IgD-negative memory B cell (primary cell): ENCODE results near the gene AKAP6. TPM values are rescaled to one million over a fixed set of nuclear protein-coding genes. Genes with fewer than 3 reads are reported as not detected.

Source experiments
- H3K27ac Mint-ChIP-seq, 3 donors: one replicate each; pipeline ENCODE4 v1.8.0; 2020 to 2022; ENCODE audit warnings: mild to moderate bottlenecking in 3 of 3, mixed read lengths in 3 of 3, moderate library complexity in 1 of 3
- H3K27me3 Mint-ChIP-seq: one replicate; pipeline ENCODE4 v1.8.0; 2021; ENCODE audit warnings: mixed read lengths
- H3K36me3 Mint-ChIP-seq: one replicate; pipeline ENCODE4 v1.8.0; 2020; ENCODE audit warnings: mild to moderate bottlenecking, mixed read lengths
- H3K4me1 Mint-ChIP-seq, 3 donors: one replicate each; pipeline ENCODE4 v1.8.0; 2020 to 2022; ENCODE audit warnings: mixed read lengths in 3 of 3, mild to moderate bottlenecking in 1 of 3
- H3K4me3 Mint-ChIP-seq, 4 donors: one replicate each; pipeline ENCODE4 v1.8.0; 2020 to 2022; ENCODE audit warnings: mild to moderate bottlenecking in 4 of 4, mixed read lengths in 4 of 4, moderate library complexity in 3 of 4
- H3K9me3 Mint-ChIP-seq, 3 donors: one replicate each; pipeline ENCODE4 v1.8.0; 2020 to 2021; ENCODE audit warnings: mixed read lengths in 3 of 3, mild to moderate bottlenecking in 1 of 3
- polyA plus RNA-seq: library from polyadenylated mRNA; unstranded; fragments of 300-500 nt; fragmentation: Illumina TruSeq; gene quantifications from one replicate; pipeline ENCODE4 v1.2.3, GENCODE V29; 2021

Gene AKAP6
- polyA plus RNA-seq, 1 donor from 2014 or later: 1.9 TPM

GRCh38 chr14:32343926-32344430 is 14.9 kb downstream of the AKAP6 start:
- H3K9me3 Mint-ChIP-seq: peaks cover 0 to 3% (median 0%) of the 10 kb centered on the region in 3 donors

GRCh38 chr14:32345311-32345791 is 16.3 kb downstream of the AKAP6 start:
- H3K4me3 Mint-ChIP-seq: no peak overlapping the region
- no peaks in the 10 kb centered on the region for H3K36me3 Mint-ChIP-seq
- no peak overlapping the region for H3K27ac Mint-ChIP-seq
- H3K27me3 Mint-ChIP-seq: peaks cover 2% of the 10 kb centered on the region
- H3K9me3 Mint-ChIP-seq: peaks cover 0 to 3% (median 0%) of the 10 kb centered on the region in 3 donors
- H3K4me1 Mint-ChIP-seq: peaks cover 0 to 1% (median 0%) of the 10 kb centered on the region in 3 donors

More at GRCh38 chr14:32343926-32344430, 14.9 kb downstream of the AKAP6 start:
- peaks cover 2% of the 10 kb centered on the region for H3K27me3 Mint-ChIP-seq
- H3K4me1 Mint-ChIP-seq: no peaks in the 10 kb centered on the region
- no peaks in the 10 kb centered on the region for H3K36me3 Mint-ChIP-seq
- no peak overlapping the region for H3K27ac Mint-ChIP-seq
- no peak overlapping the region for H3K4me3 Mint-ChIP-seq

GRCh38 chr14:32349322-32349721 is 20.2 kb downstream of the AKAP6 start:
- Mint-ChIP-seq H3K27ac (no peak overlapping the region), H3K4me1 (peaks cover 0 to 1% (median 0%) of the 10 kb centered on the region in 3 donors), H3K27me3 (no peaks in the 10 kb centered on the region), H3K4me3 (no peak overlapping the region), H3K36me3 (no peaks in the 10 kb centered on the region), H3K9me3 (peaks cover 0 to 3% (median 2%) of the 10 kb centered on the region in 3 donors)

- H3K4me3 Mint-ChIP-seq: no peak overlapping the region
- H3K36me3 Mint-ChIP-seq: peaks cover 3% of the 10 kb centered on the region
- H3K4me1 Mint-ChIP-seq: peaks cover 0 to 1% (median 0%) of the 10 kb centered on the region in 3 donors
- H3K27me3 Mint-ChIP-seq: no peaks in the 10 kb centered on the region
- peaks cover 0 to 7% (median 3%) of the 10 kb centered on the region in 3 donors for H3K9me3 Mint-ChIP-seq
- H3K27ac Mint-ChIP-seq: no peak overlapping the region
Observed at GRCh38 chr14:32350020-32350419, 20.9 kb downstream of the AKAP6 start.

GRCh38 chr14:32352631-32353030 is 23.5 kb downstream of the AKAP6 start:
- Mint-ChIP-seq H3K36me3 (peaks cover 3% of the 10 kb centered on the region), H3K9me3 (peaks cover 0 to 9% (median 3%) of the 10 kb centered on the region in 3 donors), H3K4me1 (peaks cover 0 to 1% (median 0%) of the 10 kb centered on the region in 3 donors), H3K27me3 (no peaks in the 10 kb centered on the region), H3K27ac (no peak overlapping the region), H3K4me3 (no peak overlapping the region)

GRCh38 chr14:32354716-32355115 is 25.6 kb downstream of the AKAP6 start:
- H3K27ac Mint-ChIP-seq: no peak overlapping the region
- peaks cover 3% of the 10 kb centered on the region for H3K36me3 Mint-ChIP-seq
- H3K9me3 Mint-ChIP-seq: peaks cover 0 to 9% (median 3%) of the 10 kb centered on the region in 3 donors
- no peak overlapping the region for H3K4me3 Mint-ChIP-seq
- peaks cover 0 to under 1% (median 0%) of the 10 kb centered on the region in 3 donors for H3K4me1 Mint-ChIP-seq
- peaks cover 2% of the 10 kb centered on the region for H3K27me3 Mint-ChIP-seq

GRCh38 chr14:32358781-32359180 is 29.7 kb downstream of the AKAP6 start:
- H3K9me3 Mint-ChIP-seq: peaks cover 0 to 9% (median 0%) of the 10 kb centered on the region in 3 donors
- H3K4me3 Mint-ChIP-seq: no peak overlapping the region
- H3K27ac Mint-ChIP-seq: no peak overlapping the region
- peaks cover 3% of the 10 kb centered on the region for H3K36me3 Mint-ChIP-seq
- peaks cover 2% of the 10 kb centered on the region for H3K27me3 Mint-ChIP-seq
- no peaks in the 10 kb centered on the region for H3K4me1 Mint-ChIP-seq

GRCh38 chr14:32361674-32362073 is 32.6 kb downstream of the AKAP6 start:
- Mint-ChIP-seq H3K27me3 (peaks cover 2% of the 10 kb centered on the region), H3K9me3 (no peaks in the 10 kb centered on the region), H3K4me1 (peaks cover 0 to 3% (median 0%) of the 10 kb centered on the region in 3 donors), H3K4me3 (no peak overlapping the region), H3K36me3 (no peaks in the 10 kb centered on the region), H3K27ac (no peak overlapping the region)

- Mint-ChIP-seq H3K27me3 (no peaks in the 10 kb centered on the region), H3K27ac (no peak overlapping the region), H3K4me3 (no peak overlapping the region), H3K36me3 (no peaks in the 10 kb centered on the region), H3K9me3 (no peaks in the 10 kb centered on the region), H3K4me1 (peaks cover 0 to 3% (median 0%) of the 10 kb centered on the region in 3 donors)
Observed at GRCh38 chr14:32363761-32364160, 34.7 kb downstream of the AKAP6 start.

- no peaks in the 10 kb centered on the region for H3K27me3 Mint-ChIP-seq
- H3K4me3 Mint-ChIP-seq: no peak overlapping the region
- H3K4me1 Mint-ChIP-seq: peaks cover 0 to 3% (median 0%) of the 10 kb centered on the region in 3 donors
- no peak overlapping the region for H3K27ac Mint-ChIP-seq
- H3K36me3 Mint-ChIP-seq: no peaks in the 10 kb centered on the region
- H3K9me3 Mint-ChIP-seq: no peaks in the 10 kb centered on the region
Observed at GRCh38 chr14:32364941-32365340, 35.8 kb downstream of the AKAP6 start.

GRCh38 chr14:32366256-32366879 is 37.3 kb downstream of the AKAP6 start:
- H3K36me3 Mint-ChIP-seq: no peaks in the 10 kb centered on the region
- H3K4me1 Mint-ChIP-seq: peaks cover 0 to 3% (median 0%) of the 10 kb centered on the region in 3 donors
- H3K27ac Mint-ChIP-seq: no peak overlapping the region
- no peaks in the 10 kb centered on the region for H3K27me3 Mint-ChIP-seq
- H3K4me3 Mint-ChIP-seq: no peak overlapping the region
- H3K9me3 Mint-ChIP-seq: no peaks in the 10 kb centered on the region

- Mint-ChIP-seq H3K4me3 (no peak overlapping the region), H3K36me3 (no peaks in the 10 kb centered on the region), H3K27ac (no peak overlapping the region), H3K4me1 (peaks cover 0 to 3% (median 0%) of the 10 kb centered on the region in 3 donors), H3K9me3 (peaks cover 0 to 1% (median 0%) of the 10 kb centered on the region in 3 donors), H3K27me3 (no peaks in the 10 kb centered on the region)
Observed at GRCh38 chr14:32366986-32367385, 37.9 kb downstream of the AKAP6 start.

- Mint-ChIP-seq H3K4me3 (no peak overlapping the region), H3K4me1 (peaks cover 0 to 3% (median 0%) of the 10 kb centered on the region in 3 donors), H3K27ac (no peak overlapping the region), H3K9me3 (peaks cover 0 to 1% (median 0%) of the 10 kb centered on the region in 3 donors), H3K36me3 (no peaks in the 10 kb centered on the region), H3K27me3 (no peaks in the 10 kb centered on the region)
Observed at GRCh38 chr14:32367516-32367915, 38.4 kb downstream of the AKAP6 start.

GRCh38 chr14:32368107-32368506 is 39.0 kb downstream of the AKAP6 start:
- peaks cover 0 to 3% (median 0%) of the 10 kb centered on the region in 3 donors for H3K4me1 Mint-ChIP-seq
- no peaks in the 10 kb centered on the region for H3K36me3 Mint-ChIP-seq
- H3K4me3 Mint-ChIP-seq: peak overlapping the region in 1 of 4 donors; percentile 2
- no peaks in the 10 kb centered on the region for H3K27me3 Mint-ChIP-seq
- H3K9me3 Mint-ChIP-seq: peaks cover 0 to 1% (median 0%) of the 10 kb centered on the region in 3 donors
- H3K27ac Mint-ChIP-seq: no peak overlapping the region

GRCh38 chr14:32370714-32371113 is 41.6 kb downstream of the AKAP6 start:
- Mint-ChIP-seq H3K4me3 (no peak overlapping the region), H3K27ac (no peak overlapping the region), H3K27me3 (no peaks in the 10 kb centered on the region), H3K9me3 (peaks cover 0 to 1% (median 0%) of the 10 kb centered on the region in 3 donors), H3K4me1 (peaks cover 0 to 2% (median 0%) of the 10 kb centered on the region in 3 donors), H3K36me3 (no peaks in the 10 kb centered on the region)

- Mint-ChIP-seq H3K27me3 (no peaks in the 10 kb centered on the region), H3K27ac (no peak overlapping the region), H3K9me3 (peaks cover 0 to 1% (median 0%) of the 10 kb centered on the region in 3 donors), H3K36me3 (no peaks in the 10 kb centered on the region), H3K4me3 (no peak overlapping the region), H3K4me1 (no peaks in the 10 kb centered on the region)
Observed at GRCh38 chr14:32372154-32372553, 43.1 kb downstream of the AKAP6 start.
